ENCODE results near the gene RGS2.

Gene RGS2

GRCh38 chr1:192812420-192813209 lies 3.8 kb downstream of the RGS2 start:
- H3K4me3 ChIP-seq (ENCODE audit: low read depth, low read length), result no peak overlapping the region
- POLR2A ChIA-PET, result no interaction called here
- H3K4me1 ChIP-seq (ENCODE audit: control insufficient read depth, insufficient read depth, low read length), result 0 out of 2 replicates have a peak, but pooled peaks cover 5% of the 10 kb centered on the region
- H3K9me3 ChIP-seq (ENCODE audit: control insufficient read depth, insufficient read depth, low read depth, low read length), result no peaks in the 10 kb centered on the region
- CTCF ChIA-PET, result interaction anchor here (0.6 to 1.5 kb wide), 3 partner anchors 8 to 101 kb away, joined by 3 to 5 read pairs (median 4); no protein-coding TSS in a partner anchor
- H3K27ac ChIP-seq (ENCODE audit: extremely low read depth, low read depth, low read length), result no peak overlapping the region
- H3K36me3 ChIP-seq (ENCODE audit: control insufficient read depth in 2 of 2, insufficient read depth in 1 of 2, low read length in 2 of 2), result peaks cover 0 to 19% of the 10 kb centered on the region in 2 experiments; a peak in 1 of 3 replicates
- TF ChIP-seq ZNF518A (tag by site-specific recombination; conservative IDR thresholded peaks at IDR 0.05; ENCODE audit: low read depth) (no peak), YY1 (tag by site-specific recombination; IDR thresholded peaks at IDR 0.05) (no peak), ZNF214 (tag by site-specific recombination; IDR thresholded peaks at IDR 0.05; ENCODE audit: borderline replicate concordance) (no peak), BCL11B (tag by site-specific recombination; IDR thresholded peaks at IDR 0.05; ENCODE audit: low read depth) (no peak), GLIS2 (tag by site-specific recombination; IDR thresholded peaks at IDR 0.05) (no peak), GLIS1 (tag by site-specific recombination; IDR thresholded peaks at IDR 0.05) (no peak), ZNF645 (tag by site-specific recombination; IDR thresholded peaks at IDR 0.05) (no peak)

- H3K36me3 ChIP-seq (ENCODE audit: control insufficient read depth in 2 of 2, insufficient read depth in 1 of 2, low read length in 2 of 2), result peaks cover 0 to 19% of the 10 kb centered on the region in 2 experiments; a peak in 1 of 3 replicates
- ChIA-PET POLR2A (no interaction called here), CTCF (no interaction called here)
- H3K9me3 ChIP-seq (ENCODE audit: control insufficient read depth, insufficient read depth, low read depth, low read length), result no peaks in the 10 kb centered on the region
- no peak overlapping the region for H3K4me3 ChIP-seq (ENCODE audit: low read depth, low read length)
- 0 out of 2 replicates have a peak, but pooled peaks cover 5% of the 10 kb centered on the region for H3K4me1 ChIP-seq (ENCODE audit: control insufficient read depth, insufficient read depth, low read length)
- no peak overlapping the region for H3K27ac ChIP-seq (ENCODE audit: extremely low read depth, low read depth, low read length)
- TF ChIP-seq ZNF580 (tag by site-specific recombination; IDR thresholded peaks at IDR 0.05), result no peak
- no peak for TF ChIP-seq SALL2 (tag by site-specific recombination; IDR thresholded peaks at IDR 0.05; ENCODE audit: borderline replicate concordance)
- TF ChIP-seq ZNF561 (tag by site-specific recombination; IDR thresholded peaks at IDR 0.05; ENCODE audit: borderline replicate concordance), result no peak
- TF ChIP-seq KLF17 (tag by site-specific recombination; IDR thresholded peaks at IDR 0.05), result no peak
- TF ChIP-seq SP7 (tag by site-specific recombination; IDR thresholded peaks at IDR 0.05), result no peak
- TF ChIP-seq GLI4 (tag by site-specific recombination; IDR thresholded peaks at IDR 0.05), result no peak
- TF ChIP-seq ZBTB10 (tag by site-specific recombination; IDR thresholded peaks at IDR 0.05), result no peak
- TF ChIP-seq REST (tag by site-specific recombination; IDR thresholded peaks at IDR 0.05), result no peak
- no peak for TF ChIP-seq ZNF48 (tag by site-specific recombination; IDR thresholded peaks at IDR 0.05)
- no peak for TF ChIP-seq ZNF426 (tag by site-specific recombination; IDR thresholded peaks at IDR 0.05)
Observed at GRCh38 chr1:192814805-192815204, 6.0 kb downstream of the RGS2 start.

Data from HEK293 (cell line).